ENCODE data around the gene TUBB. TPM values are rescaled to one million over a fixed set of nuclear protein-coding genes. Genes with fewer than 3 reads are reported as not detected.
A peak's percentile ranks its signal among the peaks of the same experiment; 100 is the strongest.

Gene TUBB
- polyA plus RNA-seq, 2 of the 4 experiments (the other 2 are of a cell fraction): 691 to 1,044 TPM

GRCh38 chr6:30725713-30726505 lies 5.8 kb downstream of the TUBB start (continued):
- TF ChIP-seq USF2 (IDR thresholded peaks at IDR 0.05) (no peak), CHD2 (IDR thresholded peaks at IDR 0.05; ENCODE audit: low read length, partially characterized antibody) (peak; percentile 20), HOXA7 (CRISPR knock-in tag; IDR thresholded peaks at IDR 0.05) (peak; percentile 84; the same call in 1 of the 2 replicates), POLR2AphosphoS2 (conservative IDR thresholded peaks at IDR 0.05; ENCODE audit: low read length) (peak; percentile 76), HOXB5 (CRISPR knock-in tag; IDR thresholded peaks at IDR 0.05) (no peak), NFE2L2 (conservative IDR thresholded peaks at IDR 0.05; ENCODE audit: low read length) (no peak), RARB (CRISPR knock-in tag; IDR thresholded peaks at IDR 0.05) (peak; percentile 35; the same call in 1 of the 2 replicates), HES2 (IDR thresholded peaks at IDR 0.05) (no peak), FOSB (CRISPR knock-in tag; IDR thresholded peaks at IDR 0.05) (peak; percentile 78), SMC3 (IDR thresholded peaks at IDR 0.05) (no peak; the same call in 2 of the 3 replicates), MAFK (IDR thresholded peaks at IDR 0.05; ENCODE audit: partially characterized antibody) (no peak), MAZ (IDR thresholded peaks at IDR 0.05; ENCODE audit: borderline replicate concordance, low read depth, low read length) (no peak), NPAS2 (CRISPR knock-in tag; IDR thresholded peaks at IDR 0.05; ENCODE audit: borderline replicate concordance) (no peak), NR3C1 (IDR thresholded peaks at IDR 0.05) (no peak), CHD4 (IDR thresholded peaks at IDR 0.05; ENCODE audit: borderline replicate concordance) (no peak)

- ChIA-PET POLR2A (interaction anchor here (0.6 to 1.3 kb wide), 6 partner anchors 10 to 205 kb away, joined by 3 to 6 read pairs (median 3); partner anchors contain the start of genes FLOT1 and SFTA2), CTCF (interaction anchor here (0.6 to 18.8 kb wide), 10 partner anchors 9 to 1163 kb away, joined by 3 to 539 read pairs (median 6); partner anchors contain the start of genes DHX16 and MDC1)
- FAIRE-seq (no peak), DNase-seq (ENCODE audit: low read depth in 1 of 2, low spot score in 1 of 2) (no peak), ATAC-seq (peak in 1 of 2 experiments; percentile 2; a peak in 1 of 6 replicates)
- H3K27ac ChIP-seq: peak overlapping the region; percentile 1 to 64; a peak in 2 of 6 replicates
- 91% methylated on average over 11 of the region's 11 CpGs for WGBS (ENCODE audit: missing lambda C conversion rate)
- TF ChIP-seq RFX5 (IDR thresholded peaks at IDR 0.05) (no peak), ZSCAN20 (CRISPR knock-in tag; IDR thresholded peaks at IDR 0.05) (no peak), CEBPB (IDR thresholded peaks at IDR 0.05) (no peak), TP53 (CRISPR knock-in tag; IDR thresholded peaks at IDR 0.05) (no peak), BHLHE40 (IDR thresholded peaks at IDR 0.05; ENCODE audit: low read depth, low read length) (no peak), MYC (IDR thresholded peaks at IDR 0.05; ENCODE audit: borderline replicate concordance, low read length) (no peak), ZFP36 (IDR thresholded peaks at IDR 0.05; ENCODE audit: borderline replicate concordance, partially characterized antibody) (no peak), HEYL (CRISPR knock-in tag; IDR thresholded peaks at IDR 0.05) (no peak), FOSL2 (IDR thresholded peaks at IDR 0.05) (no peak), FOSL2 (CRISPR knock-in tag; IDR thresholded peaks at IDR 0.05) (no peak), HMGXB4 (CRISPR knock-in tag; IDR thresholded peaks at IDR 0.05; ENCODE audit: borderline replicate concordance) (no peak), GATA3 (IDR thresholded peaks at IDR 0.05; ENCODE audit: borderline replicate concordance) (no peak), ESRRA (IDR thresholded peaks at IDR 0.05; ENCODE audit: borderline replicate concordance, low read length) (no peak), HOXB5 (CRISPR knock-in tag; IDR thresholded peaks at IDR 0.05) (no peak), HOXA7 (CRISPR knock-in tag; IDR thresholded peaks at IDR 0.05) (no peak), FOXS1 (CRISPR knock-in tag; IDR thresholded peaks at IDR 0.05) (no peak), RNF2 (IDR thresholded peaks at IDR 0.05; ENCODE audit: borderline replicate concordance, low read depth) (no peak), PBX3 (IDR thresholded peaks at IDR 0.05) (no peak)
- H3K4me3 ChIP-seq: no peak overlapping the region
- no peak overlapping the region for H3K4me2 ChIP-seq
- peaks cover 54% of the 10 kb centered on the region for H3K4me1 ChIP-seq
- no peaks in the 10 kb centered on the region for H3K9me3 ChIP-seq
Observed at GRCh38 chr6:30726506-30727413, 6.6 kb downstream of the TUBB start.

Data from A549 (cell line).